ENCODE data around the gene COL13A1. TPM values are rescaled to one million over a fixed set of nuclear protein-coding genes. Genes with fewer than 3 reads are reported as not detected.

Gene COL13A1
- polyA plus RNA-seq, 1 experiment: 11.9 TPM

DNA sequence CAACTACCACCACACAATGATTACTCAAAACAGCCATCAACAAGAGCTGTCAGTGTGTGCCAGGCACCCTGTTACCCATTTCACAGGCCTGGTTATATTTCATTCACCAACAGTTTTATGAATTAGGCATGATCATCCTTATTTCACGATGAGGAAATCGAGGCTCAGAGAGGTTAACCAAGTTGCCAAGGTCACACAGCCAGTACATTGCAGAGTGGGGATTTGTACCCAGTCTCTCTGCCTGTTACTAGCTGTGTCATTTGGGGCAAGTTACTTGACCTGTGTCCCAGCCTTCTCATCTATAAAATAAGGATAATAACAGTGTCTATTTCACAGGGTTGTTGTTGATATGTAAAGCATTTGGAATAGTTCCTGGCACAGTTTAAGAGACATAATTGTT is 97.2 kb downstream of the COL13A1 start:
- H3K4me3 ChIP-seq (ENCODE audit: low read depth, low read length): no peak overlapping the region
- POLR2A ChIA-PET: no interaction called here
- TF ChIP-seq, protein P1, sequence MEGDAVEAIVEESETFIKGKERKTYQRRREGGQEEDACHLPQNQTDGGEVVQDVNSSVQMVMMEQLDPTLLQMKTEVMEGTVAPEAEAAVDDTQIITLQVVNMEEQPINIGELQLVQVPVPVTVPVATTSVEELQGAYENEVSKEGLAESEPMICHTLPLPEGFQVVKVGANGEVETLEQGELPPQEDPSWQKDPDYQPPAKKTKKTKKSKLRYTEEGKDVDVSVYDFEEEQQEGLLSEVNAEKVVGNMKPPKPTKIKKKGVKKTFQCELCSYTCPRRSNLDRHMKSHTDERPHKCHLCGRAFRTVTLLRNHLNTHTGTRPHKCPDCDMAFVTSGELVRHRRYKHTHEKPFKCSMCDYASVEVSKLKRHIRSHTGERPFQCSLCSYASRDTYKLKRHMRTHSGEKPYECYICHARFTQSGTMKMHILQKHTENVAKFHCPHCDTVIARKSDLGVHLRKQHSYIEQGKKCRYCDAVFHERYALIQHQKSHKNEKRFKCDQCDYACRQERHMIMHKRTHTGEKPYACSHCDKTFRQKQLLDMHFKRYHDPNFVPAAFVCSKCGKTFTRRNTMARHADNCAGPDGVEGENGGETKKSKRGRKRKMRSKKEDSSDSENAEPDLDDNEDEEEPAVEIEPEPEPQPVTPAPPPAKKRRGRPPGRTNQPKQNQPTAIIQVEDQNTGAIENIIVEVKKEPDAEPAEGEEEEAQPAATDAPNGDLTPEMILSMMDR (IDR thresholded peaks at IDR 0.05; ENCODE audit: insufficient read depth, low read depth, low read length): no peak
- no peak for DNase-seq (ENCODE audit: low read depth)
- CTCF ChIA-PET: interaction anchor here (0.6 to 5.3 kb wide), 5 partner anchors 9 to 825 kb away, joined by 3 to 75 read pairs (median 8); no protein-coding TSS in a partner anchor
- H3K27me3 ChIP-seq (ENCODE audit: control insufficient read depth, insufficient read depth, low read length): no peaks in the 10 kb centered on the region
- H3K36me3 ChIP-seq (ENCODE audit: control insufficient read depth, insufficient read depth, low read length): no peaks in the 10 kb centered on the region

DNA sequence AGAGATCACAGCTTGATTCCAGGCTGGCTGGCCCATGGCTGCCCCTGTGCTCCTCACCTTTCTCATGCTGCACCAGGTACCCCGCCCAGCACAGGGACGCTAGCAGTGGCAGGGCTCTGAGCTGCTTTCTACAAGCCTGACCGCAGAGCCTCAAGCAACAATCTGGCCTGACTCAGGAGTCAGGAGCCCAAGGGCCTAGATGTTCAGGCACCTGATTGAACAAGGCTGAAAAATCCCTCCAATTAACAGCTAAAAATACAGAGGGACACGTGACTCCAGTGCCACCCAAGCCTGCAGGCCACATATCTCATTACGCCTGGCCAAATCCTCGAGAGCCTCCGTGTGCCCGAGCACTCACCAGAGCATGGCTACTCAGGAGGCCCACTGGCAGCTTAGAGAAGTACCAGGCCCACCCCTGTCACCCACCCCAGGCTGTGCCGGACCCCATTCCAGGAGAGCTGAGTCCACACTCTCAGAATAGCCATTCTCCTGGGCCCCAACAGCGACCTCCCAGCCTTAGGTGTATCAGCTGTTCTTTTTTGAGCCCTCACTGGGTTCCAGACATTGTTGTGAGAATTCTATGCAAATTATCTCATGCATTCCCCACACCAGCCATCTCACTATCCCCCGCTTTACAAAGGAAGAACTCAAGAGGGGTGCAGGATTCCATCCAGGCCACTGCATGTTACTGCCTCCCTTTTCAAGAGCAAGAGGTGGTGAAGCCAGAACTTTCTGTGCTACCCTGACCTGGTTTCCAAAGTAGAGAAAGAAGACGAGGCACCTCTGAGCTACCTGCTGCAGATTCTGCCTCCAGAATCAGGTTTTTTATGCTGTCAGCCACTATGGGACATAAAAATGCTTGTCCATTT is 98.3 kb downstream of the COL13A1 start:
- POLR2A ChIA-PET: no interaction called here
- TF ChIP-seq, protein P1 (IDR thresholded peaks at IDR 0.05; ENCODE audit: insufficient read depth, low read depth, low read length): no peak
- Histone ChIP-seq H3K4me3 (ENCODE audit: low read depth, low read length) (no peak overlapping the region), H3K27me3 (ENCODE audit: control insufficient read depth, insufficient read depth, low read length) (no peaks in the 10 kb centered on the region), H3K36me3 (ENCODE audit: control insufficient read depth, insufficient read depth, low read length) (peaks cover 3% of the 10 kb centered on the region; the same call in 1 of the 2 replicates)
- CTCF ChIA-PET: interaction anchor here (1.8 to 5.3 kb wide), 7 partner anchors 10 to 113 kb away, joined by 6 to 75 read pairs (median 11); no protein-coding TSS in a partner anchor
- no peak for DNase-seq (ENCODE audit: low read depth)

DNA sequence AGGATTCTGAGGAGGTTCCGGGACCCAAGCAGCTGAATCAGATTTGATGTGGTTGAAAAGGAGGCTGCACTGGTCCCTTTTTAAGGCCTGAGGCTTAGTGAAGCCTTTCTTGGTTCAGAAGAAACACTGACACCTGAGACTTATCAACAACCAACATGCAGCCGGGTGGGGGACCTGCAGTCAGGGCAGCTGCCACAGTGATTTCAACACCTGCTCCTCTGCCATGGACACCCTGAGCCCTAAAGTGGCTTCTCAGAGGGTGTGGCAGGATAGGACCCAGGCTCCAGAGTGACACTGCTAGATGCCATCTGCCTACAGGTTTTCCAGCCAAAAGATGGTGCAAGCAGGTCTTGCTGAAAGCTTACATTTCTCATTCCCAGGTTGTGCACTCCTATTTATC is 99.3 kb downstream of the COL13A1 start:
- Histone ChIP-seq H3K27me3 (ENCODE audit: control insufficient read depth, insufficient read depth, low read length) (no peaks in the 10 kb centered on the region), H3K4me3 (ENCODE audit: low read depth, low read length) (no peak overlapping the region), H3K36me3 (ENCODE audit: control insufficient read depth, insufficient read depth, low read length) (peaks cover 3% of the 10 kb centered on the region; the same call in 1 of the 2 replicates)
- ChIA-PET CTCF (interaction anchor here (0.8 to 5.3 kb wide), 21 partner anchors 11 to 246 kb away, joined by 3 to 75 read pairs (median 4); no protein-coding TSS in a partner anchor), POLR2A (no interaction called here)
- TF ChIP-seq, protein P1 (IDR thresholded peaks at IDR 0.05; ENCODE audit: insufficient read depth, low read depth, low read length): no peak
- DNase-seq (ENCODE audit: low read depth): no peak

DNA sequence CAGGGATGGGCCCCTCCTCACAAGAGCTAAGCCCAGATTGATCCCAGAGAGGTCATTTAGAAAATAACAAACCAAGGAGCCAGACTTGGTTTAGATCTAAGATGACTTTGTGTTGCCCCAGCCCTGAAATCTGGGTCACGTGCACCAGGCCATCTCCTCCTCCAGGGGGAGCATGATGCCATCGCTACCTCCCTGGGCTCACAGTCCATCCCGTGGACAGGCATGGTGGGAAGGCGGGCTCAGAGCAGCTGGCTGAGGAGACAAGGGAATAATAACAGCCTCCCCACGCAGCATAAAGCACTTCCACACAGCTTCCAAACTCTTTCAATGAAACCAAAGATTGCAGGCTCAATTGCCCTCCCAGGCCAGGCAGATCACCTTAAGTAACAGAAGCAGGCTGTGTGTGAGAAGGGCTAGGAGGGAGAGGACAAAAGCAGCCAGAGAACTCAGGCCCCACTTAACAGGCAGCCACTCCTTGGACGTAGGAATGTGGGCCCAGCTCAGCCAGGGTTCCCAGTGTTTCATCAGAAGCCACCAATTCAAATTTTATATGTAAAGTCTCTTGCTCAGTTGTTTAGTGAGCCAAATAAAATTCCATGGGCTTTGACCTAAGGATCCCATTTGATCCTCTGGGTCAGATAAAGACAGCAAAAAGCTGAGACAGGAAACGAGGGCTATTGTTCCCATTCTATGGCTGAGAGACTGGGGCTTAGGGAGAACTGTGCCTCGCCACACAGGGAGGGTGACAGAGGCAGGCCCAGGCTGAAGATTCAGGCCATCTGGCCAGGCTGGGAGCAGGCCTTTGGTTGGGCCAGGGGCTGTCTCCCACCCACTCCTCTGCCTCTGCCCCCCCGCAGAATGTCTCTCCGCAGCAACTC is 100.2 kb downstream of the COL13A1 start:
- DNase-seq (ENCODE audit: low read depth): no peak
- ChIA-PET POLR2A (no interaction called here), CTCF (interaction anchor here (0.6 to 5.3 kb wide), 26 partner anchors 11 to 246 kb away, joined by 3 to 75 read pairs (median 4); no protein-coding TSS in a partner anchor)
- Histone ChIP-seq H3K36me3 (ENCODE audit: control insufficient read depth, insufficient read depth, low read length) (peaks cover 3% of the 10 kb centered on the region; the same call in 1 of the 2 replicates), H3K4me3 (ENCODE audit: low read depth, low read length) (no peak overlapping the region), H3K27me3 (ENCODE audit: control insufficient read depth, insufficient read depth, low read length) (no peaks in the 10 kb centered on the region)
- TF ChIP-seq, protein P1 (IDR thresholded peaks at IDR 0.05; ENCODE audit: insufficient read depth, low read depth, low read length): peak; percentile 81

All from BJ (cell line).